Testis (tissue), 2 donors: ENCODE results near the gene BCOR.

ENCODE experiments used
- POLR2A ChIP-seq: fragments of 450-650 bp; IDR thresholded peaks from one replicate; pipeline ENCODE4 v1.6.1; 2017; ENCODE audit warnings: antibody characterized with exemption, mild to moderate bottlenecking, moderate library complexity
- TF ChIP-seq, protein P1 (sequence below), 3 experiments: fragments of 450-650 bp in 2 of 3; fragments of 200-600 bp in 1 of 3; sonication (generic) in 1 of 3; IDR thresholded peaks; one replicate each; pipeline ENCODE4 v1.5.1; 2016 to 2019; ENCODE audit warnings: antibody characterized with exemption in 3 of 3, mild to moderate bottlenecking in 2 of 3, moderate library complexity in 1 of 3

DNA sequence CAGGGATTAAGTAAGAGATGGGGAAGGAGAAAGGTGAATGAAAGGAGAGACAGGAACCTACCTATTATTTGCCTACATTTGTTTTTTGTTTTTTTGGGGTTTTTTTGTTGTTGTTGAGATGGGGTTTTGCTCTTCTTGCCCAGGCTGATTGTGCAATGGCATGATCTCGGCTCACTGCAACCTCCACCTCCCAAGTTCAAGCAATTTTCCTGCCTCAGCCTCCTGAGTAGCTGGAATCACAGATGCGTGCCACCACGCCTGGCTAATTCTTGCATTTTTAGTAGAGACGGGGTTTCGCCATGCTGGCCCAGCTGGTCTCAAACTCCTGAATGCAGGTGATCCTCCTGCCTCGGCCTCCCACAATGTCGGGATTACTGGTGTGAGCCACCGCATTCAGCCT lies 57.9 kb downstream of the BCOR start:
- TF ChIP-seq, protein P1, sequence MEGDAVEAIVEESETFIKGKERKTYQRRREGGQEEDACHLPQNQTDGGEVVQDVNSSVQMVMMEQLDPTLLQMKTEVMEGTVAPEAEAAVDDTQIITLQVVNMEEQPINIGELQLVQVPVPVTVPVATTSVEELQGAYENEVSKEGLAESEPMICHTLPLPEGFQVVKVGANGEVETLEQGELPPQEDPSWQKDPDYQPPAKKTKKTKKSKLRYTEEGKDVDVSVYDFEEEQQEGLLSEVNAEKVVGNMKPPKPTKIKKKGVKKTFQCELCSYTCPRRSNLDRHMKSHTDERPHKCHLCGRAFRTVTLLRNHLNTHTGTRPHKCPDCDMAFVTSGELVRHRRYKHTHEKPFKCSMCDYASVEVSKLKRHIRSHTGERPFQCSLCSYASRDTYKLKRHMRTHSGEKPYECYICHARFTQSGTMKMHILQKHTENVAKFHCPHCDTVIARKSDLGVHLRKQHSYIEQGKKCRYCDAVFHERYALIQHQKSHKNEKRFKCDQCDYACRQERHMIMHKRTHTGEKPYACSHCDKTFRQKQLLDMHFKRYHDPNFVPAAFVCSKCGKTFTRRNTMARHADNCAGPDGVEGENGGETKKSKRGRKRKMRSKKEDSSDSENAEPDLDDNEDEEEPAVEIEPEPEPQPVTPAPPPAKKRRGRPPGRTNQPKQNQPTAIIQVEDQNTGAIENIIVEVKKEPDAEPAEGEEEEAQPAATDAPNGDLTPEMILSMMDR (IDR thresholded peaks at IDR 0.05) = no peak
- TF ChIP-seq POLR2A = no peak
